Thyroid gland (tissue), 4 donors: Measurements from ENCODE around the gene NFILZ.
"Not testable (repeated sequence)": the region's sequence is repeated elsewhere in the genome, so short reads cannot be mapped to it uniquely, and the experiment has no call there.

ENCODE experiments used
- CTCF ChIP-seq, 6 experiments: fragments of 200-600 bp in 3 of 6; fragments of 450-650 bp in 3 of 6; sonication (generic) in 3 of 6; IDR thresholded peaks; one replicate each; pipeline ENCODE4 v1.5.1; 2016 to 2019; ENCODE audit warnings: antibody characterized with exemption in 6 of 6, mild to moderate bottlenecking in 2 of 6, inconsistent platforms in 1 of 6, moderate library complexity in 1 of 6
- POLR2A ChIP-seq, 2 donors: fragments of 450-650 bp; IDR thresholded peaks; one replicate each; pipeline ENCODE4 v1.6.1; 2017; ENCODE audit warnings: antibody characterized with exemption in 2 of 2, mild to moderate bottlenecking in 2 of 2, moderate library complexity in 1 of 2

- not testable (repeated sequence) for TF ChIP-seq POLR2A, CTCF (IDR thresholded peaks at IDR 0.05)
Measured at GRCh38 chr19:8617325-8617724, 13.1 kb upstream of the NFILZ start.
